OCI-LY1 (cell line): ENCODE measurements around the gene TMA7B.

Experiments
- H2AFZ ChIP-seq: fragments of 200-600 bp; sonication (generic), shearing (Covaris generic); 2 replicates; pipeline ENCODE4 v1.6.0; 2014; ENCODE audit warnings: antibody characterized with exemption, mild to moderate bottlenecking, low read length
- H3F3A ChIP-seq: fragments of 200-600 bp; sonication (generic), shearing (Covaris generic); 2 replicates; pipeline ENCODE4 v1.6.0; 2014; ENCODE audit warnings: mild to moderate bottlenecking, antibody characterized with exemption, low read length, moderate library complexity; ENCODE audit not compliant: insufficient read depth
- H3K27ac ChIP-seq: fragments of 200-600 bp; sonication (generic); 2 replicates; pipeline ENCODE4 v1.5.1; 2014; ENCODE audit warnings: low read length, mixed run types, mild to moderate bottlenecking, low read depth; ENCODE audit not compliant: poor library complexity, severe bottlenecking
- H3K27me3 ChIP-seq: fragments of 200-600 bp; sonication (generic); 2 replicates; pipeline ENCODE4 v1.6.0; 2014; ENCODE audit warnings: antibody characterized with exemption, mild to moderate bottlenecking, low read length, moderate library complexity; ENCODE audit not compliant: insufficient read depth
- H3K36me3 ChIP-seq: fragments of 200-600 bp; sonication (generic); 2 replicates; pipeline ENCODE4 v1.6.1; 2014; ENCODE audit warnings: mild to moderate bottlenecking, antibody characterized with exemption, low read length, moderate library complexity, mixed read lengths; ENCODE audit not compliant: insufficient read depth
- H3K4me1 ChIP-seq: fragments of 200-600 bp; sonication (generic); 2 replicates; pipeline ENCODE4 v1.5.1; 2014; ENCODE audit warnings: mild to moderate bottlenecking, low read length, moderate library complexity; ENCODE audit not compliant: insufficient read depth, severe bottlenecking
- H3K4me2 ChIP-seq: fragments of 200-600 bp; sonication (generic), shearing (Covaris generic); 2 replicates; pipeline ENCODE4 v1.6.1; 2014; ENCODE audit warnings: low read length
- H3K4me3 ChIP-seq: fragments of 200-600 bp; sonication (generic); 2 replicates; pipeline ENCODE4 v1.5.1; 2014; ENCODE audit warnings: low read length, low read depth, mild to moderate bottlenecking, mixed read lengths; ENCODE audit not compliant: poor library complexity, severe bottlenecking
- H3K79me2 ChIP-seq: fragments of 200-600 bp; shearing (Covaris generic); 2 replicates; pipeline ENCODE4 v1.6.1; 2016; ENCODE audit warnings: mixed run types, low read length, mixed read lengths; ENCODE audit not compliant: insufficient read depth
- H3K9ac ChIP-seq: fragments of 200-600 bp; sonication (generic), shearing (Covaris generic); 2 replicates; pipeline ENCODE4 v1.6.1; 2014; ENCODE audit warnings: mild to moderate bottlenecking, low read length, mixed read lengths
- H3K9me2 ChIP-seq: fragments of 200-600 bp; sonication (generic), shearing (Covaris generic); 2 replicates; pipeline ENCODE4 v1.6.1; 2014; ENCODE audit warnings: low read depth, mild to moderate bottlenecking, low read length, mixed read lengths
- H3K9me3 ChIP-seq: fragments of 200-600 bp; shearing (Covaris generic); 2 replicates; pipeline ENCODE4 v1.6.1; 2014; ENCODE audit warnings: low read length, mixed read lengths
- H4K20me1 ChIP-seq: fragments of 200-600 bp; sonication (generic), shearing (Covaris generic); 2 replicates; pipeline ENCODE4 v1.6.0; 2016; ENCODE audit warnings: mild to moderate bottlenecking, low read length; ENCODE audit not compliant: insufficient read depth
- EZH2 ChIP-seq: fragments of 200-600 bp; sonication (generic), shearing (Covaris generic); IDR thresholded peaks from 2 replicates; pipeline ENCODE4 v1.8.0; 2017; ENCODE audit warnings: borderline replicate concordance, mixed run types, mild to moderate bottlenecking, antibody characterized with exemption, low read length, moderate library complexity, mixed read lengths
- TF ChIP-seq, protein P1 (sequence below): fragments of 200-600 bp; sonication (generic), shearing (Covaris generic); IDR thresholded peaks from 2 replicates; pipeline ENCODE4 v1.5.1; 2017; ENCODE audit warnings: mild to moderate bottlenecking, antibody characterized with exemption, low read length, moderate library complexity, mixed read lengths

TMA7B gene

DNA sequence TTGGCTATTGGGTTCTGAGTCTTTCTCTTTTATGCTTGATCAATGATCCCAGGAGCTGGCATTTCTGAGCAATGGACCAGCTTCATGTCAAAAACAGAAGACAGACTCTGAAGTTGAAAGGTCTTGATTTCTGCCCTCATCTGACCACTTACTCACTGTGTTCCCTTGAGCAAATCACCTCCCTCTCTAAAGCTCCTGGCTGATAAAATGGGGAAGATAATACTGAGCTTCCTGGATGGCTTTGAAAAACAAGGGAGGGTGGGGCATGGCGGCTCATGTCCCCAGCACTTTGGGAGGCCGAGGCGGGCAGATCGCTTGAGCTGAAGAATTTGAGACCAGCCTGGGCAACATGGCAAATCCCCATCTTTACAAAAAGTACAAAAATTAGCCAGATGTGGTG is 40.9 kb downstream of the TMA7B start:
- Histone ChIP-seq H3K27ac (no peak overlapping the region), H3K9ac (no peak overlapping the region), H4K20me1 (no peaks in the 10 kb centered on the region), H3K4me3 (no peak overlapping the region), H3K27me3 (peaks cover 16% of the 10 kb centered on the region; the same call in 1 of the 2 replicates), H3F3A (no peaks in the 10 kb centered on the region), H3K79me2 (no peaks in the 10 kb centered on the region), H2AFZ (no peak overlapping the region), H3K4me1 (no peaks in the 10 kb centered on the region), H3K36me3 (no peaks in the 10 kb centered on the region), H3K9me2 (no peaks in the 10 kb centered on the region), H3K4me2 (no peak overlapping the region), H3K9me3 (no peaks in the 10 kb centered on the region)
- no peak for TF ChIP-seq EZH2
- TF ChIP-seq, protein P1, sequence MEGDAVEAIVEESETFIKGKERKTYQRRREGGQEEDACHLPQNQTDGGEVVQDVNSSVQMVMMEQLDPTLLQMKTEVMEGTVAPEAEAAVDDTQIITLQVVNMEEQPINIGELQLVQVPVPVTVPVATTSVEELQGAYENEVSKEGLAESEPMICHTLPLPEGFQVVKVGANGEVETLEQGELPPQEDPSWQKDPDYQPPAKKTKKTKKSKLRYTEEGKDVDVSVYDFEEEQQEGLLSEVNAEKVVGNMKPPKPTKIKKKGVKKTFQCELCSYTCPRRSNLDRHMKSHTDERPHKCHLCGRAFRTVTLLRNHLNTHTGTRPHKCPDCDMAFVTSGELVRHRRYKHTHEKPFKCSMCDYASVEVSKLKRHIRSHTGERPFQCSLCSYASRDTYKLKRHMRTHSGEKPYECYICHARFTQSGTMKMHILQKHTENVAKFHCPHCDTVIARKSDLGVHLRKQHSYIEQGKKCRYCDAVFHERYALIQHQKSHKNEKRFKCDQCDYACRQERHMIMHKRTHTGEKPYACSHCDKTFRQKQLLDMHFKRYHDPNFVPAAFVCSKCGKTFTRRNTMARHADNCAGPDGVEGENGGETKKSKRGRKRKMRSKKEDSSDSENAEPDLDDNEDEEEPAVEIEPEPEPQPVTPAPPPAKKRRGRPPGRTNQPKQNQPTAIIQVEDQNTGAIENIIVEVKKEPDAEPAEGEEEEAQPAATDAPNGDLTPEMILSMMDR, result no peak

GRCh38 chr22:40001800-40002577 is 41.8 kb downstream of the TMA7B start:
- Histone ChIP-seq H3K27ac (no peak overlapping the region), H4K20me1 (no peaks in the 10 kb centered on the region), H3K36me3 (no peaks in the 10 kb centered on the region), H3K9me2 (no peaks in the 10 kb centered on the region), H3K9ac (no peak overlapping the region), H3K79me2 (no peaks in the 10 kb centered on the region), H3K4me2 (no peak overlapping the region), H3K27me3 (peaks cover 16% of the 10 kb centered on the region; the same call in 1 of the 2 replicates), H3F3A (no peaks in the 10 kb centered on the region), H2AFZ (no peak overlapping the region), H3K9me3 (no peaks in the 10 kb centered on the region), H3K4me1 (no peaks in the 10 kb centered on the region), H3K4me3 (no peak overlapping the region)
- TF ChIP-seq, protein P1, result no peak

DNA sequence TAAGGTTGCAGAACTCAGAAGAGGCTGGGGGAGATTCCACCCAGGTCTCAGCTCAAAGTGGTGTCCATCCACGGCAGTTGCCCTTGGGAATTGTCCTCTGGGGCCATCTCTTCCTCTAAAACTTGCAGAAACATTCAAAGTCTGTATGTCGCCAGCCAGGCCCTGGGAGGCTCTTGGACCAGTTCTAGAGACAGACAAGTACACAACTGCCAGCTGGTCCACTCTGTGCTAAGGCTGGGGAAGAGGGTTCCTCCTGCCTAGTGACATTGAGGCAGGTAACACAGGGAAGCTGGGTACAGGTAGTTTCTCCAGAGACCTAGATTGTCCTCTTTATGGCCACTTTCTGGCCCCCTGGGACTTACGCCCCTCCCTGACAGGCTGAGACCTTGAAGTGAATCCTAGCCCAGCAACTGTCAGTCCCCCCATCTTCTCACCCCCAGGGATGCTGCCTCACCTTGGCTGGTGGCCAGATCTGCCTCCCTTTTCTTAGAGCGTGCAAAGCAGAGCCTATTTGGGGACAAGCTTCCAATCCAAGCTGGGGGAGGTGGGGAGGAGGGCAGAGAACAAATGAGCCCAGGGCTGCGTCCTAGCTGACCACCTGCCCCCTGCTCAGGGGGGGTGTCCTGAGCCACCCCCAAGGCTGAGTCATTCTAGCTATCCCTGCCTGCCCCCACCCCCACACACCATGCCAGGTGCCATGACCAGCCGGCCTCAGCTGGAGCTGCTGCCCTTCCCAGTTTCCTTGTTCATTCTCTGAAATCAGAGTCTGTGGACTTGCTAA is 42.9 kb downstream of the TMA7B start:
- no peak for TF ChIP-seq EZH2
- TF ChIP-seq, protein P1, result no peak
- H3K9me2 ChIP-seq, result no peaks in the 10 kb centered on the region
- no peak overlapping the region for H3K4me2 ChIP-seq
- H2AFZ ChIP-seq, result no peak overlapping the region
- no peaks in the 10 kb centered on the region for H3K9me3 ChIP-seq
- no peaks in the 10 kb centered on the region for H4K20me1 ChIP-seq
- H3K4me3 ChIP-seq, result no peak overlapping the region
- no peaks in the 10 kb centered on the region for H3K79me2 ChIP-seq
- H3K36me3 ChIP-seq, result no peaks in the 10 kb centered on the region
- H3K27ac ChIP-seq, result no peak overlapping the region
- H3K27me3 ChIP-seq, result peaks cover 16% of the 10 kb centered on the region; the same call in 1 of the 2 replicates
- H3K9ac ChIP-seq, result no peak overlapping the region
- no peaks in the 10 kb centered on the region for H3F3A ChIP-seq
- no peaks in the 10 kb centered on the region for H3K4me1 ChIP-seq
